ENCODE measurements around the gene C8G. TPM values are rescaled to one million over a fixed set of nuclear protein-coding genes. Genes with fewer than 3 reads are reported as not detected.

C8G gene
- total RNA-seq, 1 donor from 2014 or later, result 0.79 TPM

GRCh38 chr9:136990242-136990911 is 45.3 kb downstream of the C8G start:
- no peaks in the 10 kb centered on the region for H3K27me3 ChIP-seq (ENCODE audit: control insufficient read depth, insufficient read depth, low read length)
- no peak overlapping the region for H3K4me3 ChIP-seq (ENCODE audit: low read depth, low read length)
- no peak for FAIRE-seq
- TF ChIP-seq, protein P1, sequence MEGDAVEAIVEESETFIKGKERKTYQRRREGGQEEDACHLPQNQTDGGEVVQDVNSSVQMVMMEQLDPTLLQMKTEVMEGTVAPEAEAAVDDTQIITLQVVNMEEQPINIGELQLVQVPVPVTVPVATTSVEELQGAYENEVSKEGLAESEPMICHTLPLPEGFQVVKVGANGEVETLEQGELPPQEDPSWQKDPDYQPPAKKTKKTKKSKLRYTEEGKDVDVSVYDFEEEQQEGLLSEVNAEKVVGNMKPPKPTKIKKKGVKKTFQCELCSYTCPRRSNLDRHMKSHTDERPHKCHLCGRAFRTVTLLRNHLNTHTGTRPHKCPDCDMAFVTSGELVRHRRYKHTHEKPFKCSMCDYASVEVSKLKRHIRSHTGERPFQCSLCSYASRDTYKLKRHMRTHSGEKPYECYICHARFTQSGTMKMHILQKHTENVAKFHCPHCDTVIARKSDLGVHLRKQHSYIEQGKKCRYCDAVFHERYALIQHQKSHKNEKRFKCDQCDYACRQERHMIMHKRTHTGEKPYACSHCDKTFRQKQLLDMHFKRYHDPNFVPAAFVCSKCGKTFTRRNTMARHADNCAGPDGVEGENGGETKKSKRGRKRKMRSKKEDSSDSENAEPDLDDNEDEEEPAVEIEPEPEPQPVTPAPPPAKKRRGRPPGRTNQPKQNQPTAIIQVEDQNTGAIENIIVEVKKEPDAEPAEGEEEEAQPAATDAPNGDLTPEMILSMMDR (IDR thresholded peaks at IDR 0.05; ENCODE audit: insufficient read depth, low read length, severe bottlenecking), result no peak
- DNase-seq (ENCODE audit: low read depth), result no peak
- H3K36me3 ChIP-seq (ENCODE audit: control insufficient read depth, insufficient read depth, low read length), result peaks cover 2% of the 10 kb centered on the region

DNA sequence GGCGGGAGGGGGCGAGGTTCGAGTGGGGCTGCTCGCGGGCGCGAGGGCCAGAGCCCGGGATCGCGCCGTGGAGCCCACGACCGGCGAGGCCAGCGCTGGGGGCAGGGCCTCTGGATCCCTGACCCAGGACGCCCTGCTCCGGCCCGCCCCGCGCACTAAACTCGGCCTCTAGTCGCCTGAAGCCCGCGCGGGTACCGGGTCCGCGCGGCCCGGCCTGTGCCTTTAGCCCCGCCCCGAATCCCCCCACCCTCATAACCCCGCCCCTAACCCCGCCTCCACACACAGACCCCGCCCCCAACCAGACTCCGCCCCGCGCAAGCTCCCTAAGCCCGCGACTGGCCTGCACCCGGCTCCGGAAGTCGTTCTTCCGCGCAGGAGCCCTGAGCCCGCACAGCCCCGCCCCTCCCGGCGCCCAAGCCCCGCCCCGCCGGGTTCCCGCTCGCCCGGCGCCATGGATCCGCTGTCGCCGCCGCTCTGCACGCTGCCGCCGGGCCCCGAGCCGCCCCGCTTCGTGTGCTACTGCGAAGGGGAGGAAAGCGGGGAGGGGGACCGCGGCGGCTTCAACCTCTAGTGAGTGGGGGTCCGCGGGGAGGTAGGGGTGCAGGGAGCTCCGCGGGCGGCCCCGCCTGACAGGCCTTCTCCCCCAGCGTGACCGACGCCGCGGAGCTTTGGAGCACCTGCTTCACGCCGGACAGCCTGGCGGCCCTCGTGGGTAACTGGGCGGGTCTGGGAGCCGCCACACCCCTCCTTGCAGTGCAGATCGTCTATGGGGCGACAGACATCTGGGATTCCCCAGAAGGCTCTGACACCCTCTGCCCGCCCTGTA is 47.2 kb downstream of the C8G start, which contains the start of gene PAXX:
Gene PAXX, plus strand, starts transcription at position 430 of the 826 bp plus-strand sequence. Its CDS starts 22 bp downstream, at position 452.
- H3K27me3 ChIP-seq (ENCODE audit: control insufficient read depth, insufficient read depth, low read length), result no peaks in the 10 kb centered on the region
- TF ChIP-seq, protein P1 (IDR thresholded peaks at IDR 0.05; ENCODE audit: insufficient read depth, low read length, severe bottlenecking), result no peak
- DNase-seq (ENCODE audit: low read depth), result peak; percentile 66
- H3K4me3 ChIP-seq (ENCODE audit: low read depth, low read length), result peak within 1 kb of the TSS; percentile 62
- FAIRE-seq, result no peak
- H3K36me3 ChIP-seq (ENCODE audit: control insufficient read depth, insufficient read depth, low read length), result peaks cover 2% of the 10 kb centered on the region

DNA sequence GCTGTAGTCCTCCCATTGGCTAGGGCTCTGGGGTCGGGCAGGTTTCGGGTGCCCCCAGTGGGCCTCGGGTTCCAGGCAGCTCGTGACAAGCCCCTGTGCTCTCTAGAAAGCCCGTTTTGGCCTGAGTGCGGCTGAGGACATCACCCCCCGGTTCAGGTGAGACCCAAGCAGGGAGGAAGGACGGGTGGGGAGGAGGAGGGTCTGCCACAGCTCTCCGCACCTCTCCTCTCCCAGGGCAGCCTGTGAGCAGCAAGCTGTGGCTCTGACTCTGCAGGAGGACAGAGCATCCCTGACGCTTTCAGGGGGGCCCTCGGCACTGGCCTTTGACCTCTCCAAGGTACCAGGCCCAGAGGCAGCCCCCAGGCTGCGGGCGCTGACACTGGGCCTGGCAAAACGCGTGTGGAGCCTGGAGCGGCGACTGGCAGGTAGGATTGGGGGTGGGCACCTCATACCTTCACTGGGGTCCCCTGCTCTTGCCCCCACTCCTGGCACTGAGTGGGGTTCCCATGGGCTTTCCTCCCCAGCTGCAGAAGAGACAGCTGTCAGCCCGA is 47.9 kb downstream of the C8G start:
- no peaks in the 10 kb centered on the region for H3K27me3 ChIP-seq (ENCODE audit: control insufficient read depth, insufficient read depth, low read length)

DNA sequence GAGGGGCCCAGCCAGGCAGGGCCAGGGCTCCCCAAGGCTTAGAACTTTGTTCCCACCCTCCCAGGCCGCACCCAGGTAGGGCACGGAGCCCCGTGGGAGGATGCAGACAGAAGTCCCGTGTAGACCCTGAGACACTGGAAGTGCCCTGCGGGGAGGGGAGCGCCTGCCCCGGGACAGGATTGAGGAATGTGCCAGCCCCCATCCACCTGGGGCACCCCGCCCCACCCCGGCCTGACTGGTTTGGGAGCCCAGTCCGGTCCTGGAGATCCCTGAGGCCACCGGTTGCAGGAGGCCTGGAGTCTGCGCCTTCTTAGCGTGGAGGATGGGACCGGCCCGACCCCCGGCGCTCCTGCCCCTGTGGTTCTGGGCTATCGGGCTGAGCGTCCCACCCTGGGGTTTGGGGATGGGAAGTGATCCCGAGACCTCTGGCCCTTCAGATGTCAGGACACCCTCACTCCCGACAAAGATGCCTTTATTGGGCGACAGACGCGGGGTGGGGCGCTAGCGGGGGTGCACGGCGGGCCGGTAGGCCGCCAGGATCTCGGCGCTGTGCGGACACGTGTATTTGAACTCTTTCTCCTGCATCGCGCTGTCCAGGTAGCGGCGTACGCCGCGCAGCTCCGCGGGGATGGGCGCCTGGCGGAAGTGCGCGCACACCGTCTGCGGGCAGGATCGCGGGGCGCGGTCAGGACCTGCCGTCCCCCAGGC is 49.3 kb downstream of the C8G start:
- H3K27me3 ChIP-seq (ENCODE audit: control insufficient read depth, insufficient read depth, low read length), result no peaks in the 10 kb centered on the region
- no peak for DNase-seq (ENCODE audit: low read depth)
- H3K36me3 ChIP-seq (ENCODE audit: control insufficient read depth, insufficient read depth, low read length), result peaks cover 2% of the 10 kb centered on the region
- H3K4me3 ChIP-seq (ENCODE audit: low read depth, low read length), result no peak overlapping the region
- TF ChIP-seq, protein P1 (IDR thresholded peaks at IDR 0.05; ENCODE audit: insufficient read depth, low read length, severe bottlenecking), result no peak
- FAIRE-seq, result no peak

More for the DNA sequence above, 47.9 kb downstream of the C8G start:
- H3K36me3 ChIP-seq (ENCODE audit: control insufficient read depth, insufficient read depth, low read length), result peaks cover 2% of the 10 kb centered on the region
- TF ChIP-seq, protein P1 (IDR thresholded peaks at IDR 0.05; ENCODE audit: insufficient read depth, low read length, severe bottlenecking), result no peak
- FAIRE-seq (no peak), DNase-seq (ENCODE audit: low read depth) (no peak)
- H3K4me3 ChIP-seq (ENCODE audit: low read depth, low read length), result peak overlapping the region; percentile 62

DNA sequence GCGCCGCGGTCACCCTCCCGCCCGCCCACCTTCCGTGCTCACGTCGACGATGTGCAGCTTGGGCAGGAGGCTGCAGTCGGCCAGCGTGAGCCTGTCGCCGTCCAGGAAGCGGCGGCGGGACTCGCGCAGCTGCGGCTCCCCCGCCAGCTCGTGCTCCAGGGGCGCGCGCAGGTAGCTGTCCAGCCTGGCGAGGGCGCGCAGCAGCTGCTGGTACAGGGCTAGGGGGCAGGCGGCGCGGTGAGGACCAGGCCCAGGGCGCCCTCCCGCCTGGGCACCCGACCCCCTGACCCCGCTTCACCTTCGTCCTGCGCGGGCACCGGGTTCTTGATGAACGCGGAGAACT is 49.8 kb downstream of the C8G start:
- FAIRE-seq, result no peak
- no peak for DNase-seq (ENCODE audit: low read depth)
- no peaks in the 10 kb centered on the region for H3K27me3 ChIP-seq (ENCODE audit: control insufficient read depth, insufficient read depth, low read length)
- H3K36me3 ChIP-seq (ENCODE audit: control insufficient read depth, insufficient read depth, low read length), result peaks cover 2% of the 10 kb centered on the region
- TF ChIP-seq, protein P1 (IDR thresholded peaks at IDR 0.05; ENCODE audit: insufficient read depth, low read length, severe bottlenecking), result no peak
- H3K4me3 ChIP-seq (ENCODE audit: low read depth, low read length), result no peak overlapping the region
